ENCODE data around the gene TJP3. TPM values are rescaled to one million over a fixed set of nuclear protein-coding genes. Genes with fewer than 3 reads are reported as not detected.

The TJP3 gene
- total RNA-seq, 3 donors from 2014 or later (not counting 1 experiment from before 2014, with no cell fraction given), result 1.1 to 2.9 (median 1.3) TPM

- H3K4me1 Mint-ChIP-seq, result peaks cover 28 to 53% of the 10 kb centered on the region in 2 donors
- peaks cover 3 to 5% of the 10 kb centered on the region in 2 donors for H3K9me3 Mint-ChIP-seq
- H3K27ac Mint-ChIP-seq, result peak overlapping the region; percentile 83 to 93
- H3K27me3 Mint-ChIP-seq (ENCODE audit: low read depth in 2 of 2), result no peaks in the 10 kb centered on the region
- peak overlapping the region; percentile 73 for H3K27ac ChIP-seq (ENCODE audit: low read length)
- DNase-seq (peak in 1 of 2 donors; percentile 20), ATAC-seq (no peak)
- H3K4me1 ChIP-seq (ENCODE audit: control insufficient read depth, insufficient read depth, low read length), result peaks cover 70% of the 10 kb centered on the region
- WGBS (ENCODE audit: insufficient coverage), result 21% methylated on average over 23 of the region's 25 CpGs
- peak overlapping the region; percentile 90 for H3K4me3 ChIP-seq (ENCODE audit: low read length)
- H3K4me3 Mint-ChIP-seq, result peak overlapping the region; percentile 90
- peaks cover 20% of the 10 kb centered on the region for H3K9me3 ChIP-seq (ENCODE audit: control insufficient read depth, insufficient read depth, low read length)
- intact Hi-C loops (cut with micrococcal nuclease), result loop anchor here (2.0 to 10.0 kb wide), 2 partner anchors 14 to 200 kb away; partner anchors contain the start of gene EEF2
- H3K27me3 ChIP-seq (ENCODE audit: control insufficient read depth, insufficient read depth, low read length), result no peaks in the 10 kb centered on the region
- peaks cover 35% of the 10 kb centered on the region for H3K36me3 ChIP-seq (ENCODE audit: control insufficient read depth, insufficient read depth, low read length)
- no peak for TF ChIP-seq CTCF (IDR thresholded peaks at IDR 0.05)
- H3K36me3 Mint-ChIP-seq, result peaks cover 8% of the 10 kb centered on the region
Observed at GRCh38 chr19:3784607-3785450, 76.6 kb downstream of the TJP3 start.

GRCh38 chr19:3785451-3785937 lies 77.3 kb downstream of the TJP3 start:
- Histone ChIP-seq H3K9me3 (ENCODE audit: control insufficient read depth, insufficient read depth, low read length) (peaks cover 20% of the 10 kb centered on the region), H3K27ac (ENCODE audit: low read length) (peak overlapping the region; percentile 73), H3K27me3 (ENCODE audit: control insufficient read depth, insufficient read depth, low read length) (no peaks in the 10 kb centered on the region), H3K4me3 (ENCODE audit: low read length) (peak overlapping the region; percentile 90), H3K4me1 (ENCODE audit: control insufficient read depth, insufficient read depth, low read length) (peaks cover 77% of the 10 kb centered on the region), H3K36me3 (ENCODE audit: control insufficient read depth, insufficient read depth, low read length) (peaks cover 35% of the 10 kb centered on the region)
- no peak for DNase-seq
- H3K27ac Mint-ChIP-seq, result peak overlapping the region; percentile 83 to 93
- peaks cover 34 to 60% of the 10 kb centered on the region in 2 donors for H3K4me1 Mint-ChIP-seq
- H3K9me3 Mint-ChIP-seq, result peaks cover 3 to 5% of the 10 kb centered on the region in 2 donors
- H3K4me3 Mint-ChIP-seq, result peak overlapping the region; percentile 90
- under 1% methylated on average over 44 of the region's 47 CpGs for WGBS (ENCODE audit: insufficient coverage)
- no peak for TF ChIP-seq CTCF (IDR thresholded peaks at IDR 0.05)
- intact Hi-C loops (cut with micrococcal nuclease), result loop anchor here (2.0 to 10.0 kb wide), 2 partner anchors 13 to 199 kb away; partner anchors contain the start of gene EEF2
- peak in 1 of 3 donors; percentile 3 for ATAC-seq
- peaks cover 8% of the 10 kb centered on the region for H3K36me3 Mint-ChIP-seq
- H3K27me3 Mint-ChIP-seq (ENCODE audit: low read depth in 2 of 2), result no peaks in the 10 kb centered on the region

- peak; percentile 56 to 58 for DNase-seq
- peak within 1 kb of the TSS; percentile 90 for H3K4me3 ChIP-seq (ENCODE audit: low read length)
- Mint-ChIP-seq H3K27me3 (ENCODE audit: low read depth in 2 of 2) (no peaks in the 10 kb centered on the region), H3K4me1 (peaks cover 39 to 61% of the 10 kb centered on the region in 2 donors), H3K27ac (peak within 1 kb of the TSS; percentile 83 to 93), H3K36me3 (peaks cover 8% of the 10 kb centered on the region), H3K4me3 (peak within 1 kb of the TSS; percentile 90), H3K9me3 (peaks cover 3 to 5% of the 10 kb centered on the region in 2 donors)
- WGBS (ENCODE audit: insufficient coverage), result 1% methylated on average over 100 of the region's 101 CpGs
- peak; percentile 29 to 39 (median 33) for ATAC-seq
- no peak for TF ChIP-seq CTCF (IDR thresholded peaks at IDR 0.05)
- H3K4me1 ChIP-seq (ENCODE audit: control insufficient read depth, insufficient read depth, low read length), result peaks cover 77% of the 10 kb centered on the region
- intact Hi-C loops (cut with micrococcal nuclease), result loop anchor here (2.0 to 10.0 kb wide), 2 partner anchors 13 to 199 kb away; partner anchors contain the start of gene EEF2
- peak within 1 kb of the TSS; percentile 73 for H3K27ac ChIP-seq (ENCODE audit: low read length)
- H3K9me3 ChIP-seq (ENCODE audit: control insufficient read depth, insufficient read depth, low read length), result peaks cover 20% of the 10 kb centered on the region
- no peaks in the 10 kb centered on the region for H3K27me3 ChIP-seq (ENCODE audit: control insufficient read depth, insufficient read depth, low read length)
- H3K36me3 ChIP-seq (ENCODE audit: control insufficient read depth, insufficient read depth, low read length), result peaks cover 32% of the 10 kb centered on the region
Observed at GRCh38 chr19:3785938-3786824, 78.0 kb downstream of the TJP3 start, which contains the start of gene MATK. Gene MATK (minus strand): TSS chr19:3786381. CDS start chr19:3785135, 1,246 bp downstream.
